Measurements from ENCODE around the gene TTC19. TPM values are rescaled to one million over a fixed set of nuclear protein-coding genes. Genes with fewer than 3 reads are reported as not detected.

Gene TTC19
- total and polyA plus RNA-seq, 2 of the 8 experiments (the other 6 are each of a cell fraction or from before 2014, with no cell fraction given) = 11.8 to 55.0 TPM

DNA sequence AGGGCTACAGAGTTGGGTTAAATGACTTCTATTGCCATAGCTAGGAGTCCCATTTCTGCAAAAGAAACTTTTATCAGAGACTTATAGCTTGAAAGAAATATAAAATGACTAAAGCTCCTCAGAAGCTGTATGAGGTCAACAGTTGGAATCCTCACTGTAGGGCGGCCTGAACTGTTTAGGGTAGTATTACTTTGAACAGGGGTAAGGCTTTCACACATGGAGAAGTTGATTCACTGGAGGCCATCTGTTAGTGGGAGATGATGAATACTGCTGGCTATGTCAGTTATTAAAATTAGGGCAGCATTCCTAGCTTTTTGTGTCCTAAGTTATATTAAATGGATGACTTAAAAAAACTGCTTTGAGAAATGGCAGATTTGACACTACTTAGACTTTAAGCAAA lies 6.0 kb downstream of the TTC19 start:
- no peak overlapping the region for H3K56ac ChIP-seq (replicated peaks; ENCODE audit: insufficient read length, low read depth, low read length)
- ChIA-PET CTCF (ENCODE audit: partially characterized antibody) (no interaction called here), POLR2A (ENCODE audit: partially characterized antibody) (interaction anchor here (0.8 to 1.6 kb wide), 4 partner anchors 8 to 30 kb away, joined by 3 to 5 read pairs (median 4); no protein-coding TSS in a partner anchor)
- no peak overlapping the region for H2AK5ac ChIP-seq (ENCODE audit: low read depth, low read length)
- no peak overlapping the region for H2BK5ac ChIP-seq (ENCODE audit: low read depth, low read length)
- no peaks in the 10 kb centered on the region; a peak in 2 of 4 replicates for H3K9me3 ChIP-seq (ENCODE audit: insufficient read depth in 2 of 2, low read depth in 1 of 2, low read length in 1 of 2)
- H4K91ac ChIP-seq (replicated peaks; ENCODE audit: insufficient read length, low read length) = no peak overlapping the region
- H3K23me2 ChIP-seq (ENCODE audit: low read depth, low read length) = peaks cover 2% of the 10 kb centered on the region
- peaks cover 7% of the 10 kb centered on the region for H3K79me1 ChIP-seq (ENCODE audit: low read depth, low read length)
- FAIRE-seq = no peak
- no peak overlapping the region for H3K9ac ChIP-seq (replicated peaks in 1 of 4; ENCODE audit: extremely low read depth in 1 of 4, low read depth in 3 of 4, low read length in 3 of 4)
- no peaks in the 10 kb centered on the region for H3K27me3 ChIP-seq (replicated peaks in 1 of 4; ENCODE audit: control insufficient read depth in 3 of 4, extremely low read depth in 1 of 4, insufficient read depth in 3 of 4, low read length in 3 of 4)
- peaks cover 42 to 84% (median 75%) of the 10 kb centered on the region in 4 experiments for H3K36me3 ChIP-seq (ENCODE audit: control insufficient read depth in 2 of 4, insufficient read depth in 4 of 4, low read length in 3 of 4)
- no peak overlapping the region for H2BK15ac ChIP-seq (ENCODE audit: low read length)
- H3K23ac ChIP-seq (ENCODE audit: insufficient read length) = no peak overlapping the region
- no peak overlapping the region for H3K27ac ChIP-seq (ENCODE audit: low read depth, low read length)
- DNase-seq (ENCODE audit: low read depth in 1 of 2, low spot score in 2 of 2) = no peak
- H3K79me2 ChIP-seq (ENCODE audit: control insufficient read depth in 1 of 2, insufficient read depth in 2 of 2, low read length in 2 of 2) = peaks cover 9 to 23% of the 10 kb centered on the region in 2 experiments
- no peak overlapping the region for H2BK120ac ChIP-seq (replicated peaks; ENCODE audit: low read depth, low read length)
- no peak overlapping the region for H3K14ac ChIP-seq (ENCODE audit: insufficient read length)
- TF ChIP-seq SIX5 (IDR thresholded peaks at IDR 0.05; ENCODE audit: low read depth, low read length) (no peak), SUZ12 (IDR thresholded peaks at IDR 0.05; ENCODE audit: low read length) (no peak), RBBP5 (IDR thresholded peaks at IDR 0.05; ENCODE audit: borderline replicate concordance, low read depth, low read length) (no peak), BRCA1 (IDR thresholded peaks at IDR 0.05; ENCODE audit: low read depth, low read length) (no peak), RAD21 (IDR thresholded peaks at IDR 0.05 in 1 of 2, conservative IDR thresholded peaks at IDR 0.05 in 1 of 2; ENCODE audit: low read depth in 2 of 2, low read length in 2 of 2) (no peak), TBP (IDR thresholded peaks at IDR 0.05; ENCODE audit: low read depth, low read length) (no peak), HDAC6 (IDR thresholded peaks at IDR 0.05; ENCODE audit: low read depth, low read length) (no peak), SRF (IDR thresholded peaks at IDR 0.05; ENCODE audit: low read depth, low read length) (no peak), GTF2F1 (IDR thresholded peaks at IDR 0.05; ENCODE audit: borderline replicate concordance, low read depth, low read length) (no peak), BCL11A (IDR thresholded peaks at IDR 0.05; ENCODE audit: low read depth in 2 of 2, low read length in 2 of 2) (no peak)
- TF ChIP-seq, protein P1, sequence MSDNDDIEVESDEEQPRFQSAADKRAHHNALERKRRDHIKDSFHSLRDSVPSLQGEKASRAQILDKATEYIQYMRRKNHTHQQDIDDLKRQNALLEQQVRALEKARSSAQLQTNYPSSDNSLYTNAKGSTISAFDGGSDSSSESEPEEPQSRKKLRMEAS (IDR thresholded peaks at IDR 0.05) = no peak
- H3K4me2 ChIP-seq (ENCODE audit: insufficient read depth in 1 of 2, low read depth in 2 of 2, low read length in 2 of 2) = no peak overlapping the region
- no peak overlapping the region for H3K18ac ChIP-seq (ENCODE audit: extremely low read depth, low read length)
- 91% methylated on average over 1 of the region's 1 CpG; no CpG with 5 or more reads in 1 of the 2 experiments for WGBS, 2 experiments (ENCODE audit: extremely low coverage in 1 of 2, insufficient coverage in 1 of 2, insufficient read length in 1 of 2, insufficient replicate concordance in 2 of 2, low coverage in 1 of 2, low lambda C conversion rate in 2 of 2, missing lambda C conversion rate in 1 of 2)
- H4K5ac ChIP-seq (ENCODE audit: insufficient read length, low read depth, low read length) = no peak overlapping the region
- peaks cover 3 to 5% of the 10 kb centered on the region in 2 experiments for H4K20me1 ChIP-seq (replicated peaks in 1 of 2; ENCODE audit: control insufficient read depth in 1 of 2, insufficient read depth in 2 of 2, low read length in 2 of 2)
- no peak overlapping the region for H3K4ac ChIP-seq (replicated peaks; ENCODE audit: insufficient read length, low read depth, low read length)
- no peak overlapping the region for H2BK12ac ChIP-seq (ENCODE audit: low read depth, low read length)
- peaks cover 0 to 5% (median 2%) of the 10 kb centered on the region in 4 experiments; a peak in 3 of 7 replicates for H3K4me1 ChIP-seq (replicated peaks in 1 of 4; ENCODE audit: control insufficient read depth in 3 of 4, insufficient read depth in 4 of 4, low read length in 3 of 4)
- no peak overlapping the region for H2BK20ac ChIP-seq (ENCODE audit: low read length)
- no peak overlapping the region for H2AFZ ChIP-seq (ENCODE audit: low read length)
- H3K4me3 ChIP-seq (ENCODE audit: extremely low read depth in 1 of 4, insufficient read depth in 2 of 4, low read depth in 3 of 4, low read length in 4 of 4) = no peak overlapping the region
- H4K8ac ChIP-seq (ENCODE audit: extremely low read depth, insufficient read depth, low read length) = no peak overlapping the region

Data from H1 (cell line).